Heart right ventricle (tissue), 16 donors: ENCODE data around the gene USP54. TPM values are rescaled to one million over a fixed set of nuclear protein-coding genes. Genes with fewer than 3 reads are reported as not detected.

Experiments
- ATAC-seq, 8 donors: fragments of 200-7000 bp; cut with Tn5 transposase; one replicate each; pipeline ENCODE4 v1.9.1; 2020; ENCODE audit warnings: mild to moderate bottlenecking in 8 of 8, moderate library complexity in 8 of 8, moderate number of reproducible peaks in 1 of 8
- DNase-seq, 2 donors: peaks; one replicate each; pipeline ENCODE4 v3.0.0-alpha.2; 2020
- H3K27ac ChIP-seq, 10 donors: fragments of 200-600 bp; sonication (generic) in 2 of 10; one replicate each; pipeline versions ENCODE4 v1.5.0 to v1.8.0; 2020 to 2022; ENCODE audit warnings: mild to moderate bottlenecking in 3 of 10
- H3K27me3 ChIP-seq, 7 donors: fragments of 200-600 bp; one replicate each; pipeline ENCODE4 v1.8.0; 2021 to 2022; ENCODE audit warnings: mild to moderate bottlenecking in 2 of 7
- H3K36me3 ChIP-seq, 9 donors: fragments of 200-600 bp; sonication (generic) in 1 of 9; one replicate each; pipeline versions ENCODE4 v1.5.0 to v1.8.0; 2020 to 2022; ENCODE audit warnings: mild to moderate bottlenecking in 2 of 9
- H3K4me1 ChIP-seq, 9 donors: fragments of 200-600 bp; sonication (generic) in 1 of 9; one replicate each; pipeline versions ENCODE4 v1.5.0 to v1.8.0; 2020 to 2022; ENCODE audit warnings: mild to moderate bottlenecking in 4 of 9
- H3K4me3 ChIP-seq, 10 donors: fragments of 200-600 bp; sonication (generic) in 2 of 10; one replicate each; pipeline versions ENCODE4 v1.5.0 to v1.8.0; 2020 to 2022; ENCODE audit warnings: mild to moderate bottlenecking in 7 of 10, moderate library complexity in 2 of 10
- H3K9me3 ChIP-seq, 11 donors: fragments of 200-600 bp in 10 of 11; sonication (generic) in 2 of 11; one replicate each; pipeline versions ENCODE4 v1.5.0 to v1.8.0; 2013 to 2022; ENCODE audit warnings: mild to moderate bottlenecking in 2 of 11, control low read depth in 1 of 11, moderate library complexity in 1 of 11
- CTCF ChIP-seq, 9 donors: fragments of 200-600 bp; sonication (generic) in 2 of 9; IDR thresholded peaks; one replicate each; pipeline versions ENCODE4 v1.5.0 to v1.8.0; 2021 to 2022; ENCODE audit warnings: antibody characterized with exemption in 9 of 9, mild to moderate bottlenecking in 5 of 9, moderate library complexity in 1 of 9
- WGBS, 2 donors: extraction: QIAGEN DNeasy Blood & Tissue Kit; methylation state at CpG; one replicate each; pipeline ENCODE4 v1.1.7; 2013; ENCODE audit warnings: inconsistent platforms in 1 of 2; 5-methylcytosine and 5-hydroxymethylcytosine counted together
- intact Hi-C, 10 donors: fragments of 100-400 bp; cut with DNase I; formaldehyde crosslinking; loops; one replicate each; pipeline versions ENCODE4 v1.11.1 to v1.14.2; 2022
- polyA plus RNA-seq, 2 donors: library from polyadenylated mRNA; stranded (reverse); fragments of 200-250 nt; gene quantifications; one replicate each; pipeline ENCODE4 v1.2.3, GENCODE V29; 2013
- total RNA-seq, 10 donors: library from RNA; stranded (reverse); fragmentation: NEBNext Ultra II Directional in 3 of 10; extraction: Animal tissue kit (Norgen Biotek cat#: 25700) in 3 of 10; gene quantifications; one replicate each; pipeline versions ENCODE4 v1.2.1 to v1.2.4, GENCODE V29; 2021 to 2023
- donor health status: Arrhythmogenic right ventricular cardiomyopathy.
- donor health status: ischemic (EF 13 %, LVEDD 7.1; RV severe dilation, severe dysfunction).
- donor health status: healthy with polysubstance abuse.
- donor health status: DM: no; HTN: yes; CAD: no.
- donor health status: DM: no; HTN: no; CAD: no.
- donor health status: ischemic (EF 25% LVEDD 6.9; RV normal size, moderate dysfunction).
- donor health status: ischemic (EF 25% LVEDD 5.7; RV mildly dilated, moderate dysfunction).
- donor health status: healthy.
- donor health status: DM: yes; HTN: yes; CAD: no.
- donor health status: Ischemic cardiomyopathy.
- donor health status: ischemic (EF 35%, LVEDD 5.7; RV mildly dilated, moderate dysfunction).
- donor health status: nonischemic (EF 11% LVEDD 7.7; RV severe dilation, severe dysfunction).
- donor health status: DM: yes; HTN: yes; CAD: no.
- donor health status: PGD.
- donor health status: ischemic (EF 29% LVEDD 5.4; RV normal size, mild dysfunction).
- donor health status: nonischemic (EF 23%, LVEDD 6.1; RV moderate dilation, normal function).

USP54 gene
- total and polyA plus RNA-seq, 12 donors, result 7.9 to 34.5 (median 18.1) TPM

- no peaks in the 10 kb centered on the region for H3K9me3 ChIP-seq
- H3K36me3 ChIP-seq, result no peaks in the 10 kb centered on the region
- no peak overlapping the region for H3K27ac ChIP-seq
- no peaks in the 10 kb centered on the region for H3K4me1 ChIP-seq
- ATAC-seq (no peak), DNase-seq (no peak)
- no peaks in the 10 kb centered on the region for H3K27me3 ChIP-seq
- no peak for TF ChIP-seq CTCF (IDR thresholded peaks at IDR 0.05)
- 66 to 70% methylated on average over 5 of the region's 5 CpGs for WGBS, 2 donors
- no peak overlapping the region for H3K4me3 ChIP-seq
- intact Hi-C loops, result no loop called here
Measured at GRCh38 chr10:73634421-73634820, 43.3 kb upstream of the USP54 start.

GRCh38 chr10:73629165-73629564, 38.0 kb upstream of the USP54 start:
- Histone ChIP-seq H3K9me3 (no peaks in the 10 kb centered on the region), H3K27me3 (no peaks in the 10 kb centered on the region), H3K4me1 (peaks cover 0 to 15% (median 9%) of the 10 kb centered on the region in 9 donors), H3K27ac (no peak overlapping the region), H3K36me3 (no peaks in the 10 kb centered on the region), H3K4me3 (no peak overlapping the region)
- intact Hi-C loops, result loop anchor here in 5 of 10 donors (5.0 kb wide), 3 partner anchors 37 to 97 kb away; partner anchors contain the start of gene USP54 (in 2 of the 5)
- no peak for DNase-seq
- no peak for ATAC-seq
- 83 to 95% methylated on average over 5 of the region's 5 CpGs for WGBS, 2 donors
- TF ChIP-seq CTCF (IDR thresholded peaks at IDR 0.05), result no peak

GRCh38 chr10:73628405-73628804, 37.3 kb upstream of the USP54 start:
- intact Hi-C loops, result loop anchor here in 5 of 10 donors (5.0 kb wide), 3 partner anchors 36 to 96 kb away; partner anchors contain the start of gene USP54 (in 2 of the 5)
- H3K27me3 ChIP-seq, result no peaks in the 10 kb centered on the region
- no peak for TF ChIP-seq CTCF (IDR thresholded peaks at IDR 0.05)
- WGBS, 2 donors, result 79 to 87% methylated on average over 7 of the region's 7 CpGs
- no peak overlapping the region for H3K27ac ChIP-seq
- no peaks in the 10 kb centered on the region for H3K9me3 ChIP-seq
- no peak overlapping the region for H3K4me3 ChIP-seq
- H3K4me1 ChIP-seq, result peaks cover 0 to 15% (median 9%) of the 10 kb centered on the region in 9 donors
- H3K36me3 ChIP-seq, result no peaks in the 10 kb centered on the region
- ATAC-seq (no peak), DNase-seq (no peak)

GRCh38 chr10:73627300-73627699, 36.2 kb upstream of the USP54 start:
- H3K9me3 ChIP-seq, result no peaks in the 10 kb centered on the region
- no peaks in the 10 kb centered on the region for H3K27me3 ChIP-seq
- DNase-seq (no peak), ATAC-seq (no peak)
- no peak overlapping the region for H3K27ac ChIP-seq
- no peak overlapping the region for H3K4me3 ChIP-seq
- H3K4me1 ChIP-seq, result peaks cover 0 to 15% (median 9%) of the 10 kb centered on the region in 9 donors
- TF ChIP-seq CTCF (IDR thresholded peaks at IDR 0.05), result no peak
- WGBS, 2 donors, result 94% methylated on average over 6 of the region's 6 CpGs
- intact Hi-C loops, result loop anchor here in 6 of 10 donors (2.0 to 5.0 kb wide), 4 partner anchors 35 to 95 kb away; partner anchors contain the start of gene USP54 (in 2 of the 6)
- H3K36me3 ChIP-seq, result no peaks in the 10 kb centered on the region
